B cell (primary cell): ENCODE results near the gene GYPC.

Experiments used
- CTCF ChIP-seq: fragments of 200-600 bp; IDR thresholded peaks from one replicate; pipeline ENCODE4 v1.8.0; 2022; ENCODE audit warnings: antibody characterized with exemption, mild to moderate bottlenecking
- EZH2 ChIP-seq: IDR thresholded peaks from 2 replicates; pipeline ENCODE4 v1.6.1; 2012; ENCODE audit warnings: borderline replicate concordance, low read depth, mild to moderate bottlenecking, moderate library complexity, low read length; ENCODE audit not compliant: insufficient read depth, poor library complexity, severe bottlenecking

- TF ChIP-seq CTCF, result no peak
- no peak for TF ChIP-seq EZH2
Observed at GRCh38 chr2:126623000-126623399, 33.0 kb upstream of the GYPC start.
